ENCODE data around the gene DENND2A.

DENND2A gene

DNA sequence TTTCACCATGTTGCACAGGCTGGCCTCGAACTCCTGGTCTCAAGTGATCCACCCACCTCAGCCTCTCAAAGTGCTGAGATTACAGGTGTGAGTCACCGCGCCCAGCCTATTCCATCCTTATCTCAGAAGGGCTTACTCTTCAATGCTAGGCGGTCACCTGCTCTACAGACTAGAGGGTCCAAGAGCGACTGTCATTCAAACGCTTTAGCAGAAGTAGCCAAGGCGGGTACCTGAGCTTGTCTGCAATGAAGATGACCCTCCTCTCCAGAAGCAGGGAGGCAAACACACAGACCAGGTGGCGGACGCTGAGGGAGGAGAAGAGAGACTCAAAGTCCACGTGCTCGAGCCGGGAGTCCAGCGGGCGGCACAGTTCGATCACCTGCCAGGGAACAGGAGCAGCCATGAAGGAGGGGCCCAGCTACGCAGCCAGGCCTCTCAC lies 96.2 kb downstream of the DENND2A start:
- no peak for TF ChIP-seq TCF12 (IDR thresholded peaks at IDR 0.05; ENCODE audit: low read depth)

DNA sequence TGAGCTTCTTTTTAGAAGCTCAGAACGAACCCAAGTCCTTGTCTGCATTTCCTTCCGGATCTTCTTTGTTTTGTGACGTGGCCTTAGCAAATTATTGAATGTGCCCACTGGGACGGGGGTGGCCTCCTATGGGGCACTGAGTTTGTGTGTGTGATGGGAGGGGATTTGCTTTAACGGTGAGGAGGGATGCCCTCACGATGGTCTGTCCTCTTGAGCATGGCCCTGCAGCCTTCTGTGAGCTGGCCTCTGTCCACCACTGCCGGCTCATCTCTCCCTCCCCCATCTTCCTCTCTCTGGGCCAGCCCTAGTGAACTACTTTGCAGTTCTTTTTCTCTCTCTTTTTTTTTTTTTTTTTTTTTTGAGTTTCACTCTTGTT lies 98.4 kb downstream of the DENND2A start:
- TF ChIP-seq, protein P1, sequence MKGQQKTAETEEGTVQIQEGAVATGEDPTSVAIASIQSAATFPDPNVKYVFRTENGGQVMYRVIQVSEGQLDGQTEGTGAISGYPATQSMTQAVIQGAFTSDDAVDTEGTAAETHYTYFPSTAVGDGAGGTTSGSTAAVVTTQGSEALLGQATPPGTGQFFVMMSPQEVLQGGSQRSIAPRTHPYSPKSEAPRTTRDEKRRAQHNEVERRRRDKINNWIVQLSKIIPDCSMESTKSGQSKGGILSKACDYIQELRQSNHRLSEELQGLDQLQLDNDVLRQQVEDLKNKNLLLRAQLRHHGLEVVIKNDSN (IDR thresholded peaks at IDR 0.05), result no peak
- TF ChIP-seq TCF12 (IDR thresholded peaks at IDR 0.05; ENCODE audit: low read depth) (no peak), EP300 (IDR thresholded peaks at IDR 0.05; ENCODE audit: borderline replicate concordance) (no peak), TEAD4 (IDR thresholded peaks at IDR 0.05) (no peak), TAF1 (IDR thresholded peaks at IDR 0.05; ENCODE audit: low read depth) (no peak), NFIC (IDR thresholded peaks at IDR 0.05) (no peak), ZBTB7A (IDR thresholded peaks at IDR 0.05; ENCODE audit: low read depth) (no peak), RAD21 (IDR thresholded peaks at IDR 0.05; ENCODE audit: low read depth) (no peak), CREB1 (IDR thresholded peaks at IDR 0.05; ENCODE audit: low read depth) (no peak), CEBPB (IDR thresholded peaks at IDR 0.05) (no peak), YY1 (IDR thresholded peaks at IDR 0.05; ENCODE audit: low read depth) (no peak), EGR1 (IDR thresholded peaks at IDR 0.05) (no peak), FOXM1 (IDR thresholded peaks at IDR 0.05; ENCODE audit: borderline replicate concordance, low read depth) (no peak)
- TF ChIP-seq, protein P2, sequence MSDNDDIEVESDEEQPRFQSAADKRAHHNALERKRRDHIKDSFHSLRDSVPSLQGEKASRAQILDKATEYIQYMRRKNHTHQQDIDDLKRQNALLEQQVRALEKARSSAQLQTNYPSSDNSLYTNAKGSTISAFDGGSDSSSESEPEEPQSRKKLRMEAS (IDR thresholded peaks at IDR 0.05), result no peak
- TF ChIP-seq, protein P3, sequence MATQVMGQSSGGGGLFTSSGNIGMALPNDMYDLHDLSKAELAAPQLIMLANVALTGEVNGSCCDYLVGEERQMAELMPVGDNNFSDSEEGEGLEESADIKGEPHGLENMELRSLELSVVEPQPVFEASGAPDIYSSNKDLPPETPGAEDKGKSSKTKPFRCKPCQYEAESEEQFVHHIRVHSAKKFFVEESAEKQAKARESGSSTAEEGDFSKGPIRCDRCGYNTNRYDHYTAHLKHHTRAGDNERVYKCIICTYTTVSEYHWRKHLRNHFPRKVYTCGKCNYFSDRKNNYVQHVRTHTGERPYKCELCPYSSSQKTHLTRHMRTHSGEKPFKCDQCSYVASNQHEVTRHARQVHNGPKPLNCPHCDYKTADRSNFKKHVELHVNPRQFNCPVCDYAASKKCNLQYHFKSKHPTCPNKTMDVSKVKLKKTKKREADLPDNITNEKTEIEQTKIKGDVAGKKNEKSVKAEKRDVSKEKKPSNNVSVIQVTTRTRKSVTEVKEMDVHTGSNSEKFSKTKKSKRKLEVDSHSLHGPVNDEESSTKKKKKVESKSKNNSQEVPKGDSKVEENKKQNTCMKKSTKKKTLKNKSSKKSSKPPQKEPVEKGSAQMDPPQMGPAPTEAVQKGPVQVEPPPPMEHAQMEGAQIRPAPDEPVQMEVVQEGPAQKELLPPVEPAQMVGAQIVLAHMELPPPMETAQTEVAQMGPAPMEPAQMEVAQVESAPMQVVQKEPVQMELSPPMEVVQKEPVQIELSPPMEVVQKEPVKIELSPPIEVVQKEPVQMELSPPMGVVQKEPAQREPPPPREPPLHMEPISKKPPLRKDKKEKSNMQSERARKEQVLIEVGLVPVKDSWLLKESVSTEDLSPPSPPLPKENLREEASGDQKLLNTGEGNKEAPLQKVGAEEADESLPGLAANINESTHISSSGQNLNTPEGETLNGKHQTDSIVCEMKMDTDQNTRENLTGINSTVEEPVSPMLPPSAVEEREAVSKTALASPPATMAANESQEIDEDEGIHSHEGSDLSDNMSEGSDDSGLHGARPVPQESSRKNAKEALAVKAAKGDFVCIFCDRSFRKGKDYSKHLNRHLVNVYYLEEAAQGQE (IDR thresholded peaks at IDR 0.05; ENCODE audit: low read depth), result no peak

DNA sequence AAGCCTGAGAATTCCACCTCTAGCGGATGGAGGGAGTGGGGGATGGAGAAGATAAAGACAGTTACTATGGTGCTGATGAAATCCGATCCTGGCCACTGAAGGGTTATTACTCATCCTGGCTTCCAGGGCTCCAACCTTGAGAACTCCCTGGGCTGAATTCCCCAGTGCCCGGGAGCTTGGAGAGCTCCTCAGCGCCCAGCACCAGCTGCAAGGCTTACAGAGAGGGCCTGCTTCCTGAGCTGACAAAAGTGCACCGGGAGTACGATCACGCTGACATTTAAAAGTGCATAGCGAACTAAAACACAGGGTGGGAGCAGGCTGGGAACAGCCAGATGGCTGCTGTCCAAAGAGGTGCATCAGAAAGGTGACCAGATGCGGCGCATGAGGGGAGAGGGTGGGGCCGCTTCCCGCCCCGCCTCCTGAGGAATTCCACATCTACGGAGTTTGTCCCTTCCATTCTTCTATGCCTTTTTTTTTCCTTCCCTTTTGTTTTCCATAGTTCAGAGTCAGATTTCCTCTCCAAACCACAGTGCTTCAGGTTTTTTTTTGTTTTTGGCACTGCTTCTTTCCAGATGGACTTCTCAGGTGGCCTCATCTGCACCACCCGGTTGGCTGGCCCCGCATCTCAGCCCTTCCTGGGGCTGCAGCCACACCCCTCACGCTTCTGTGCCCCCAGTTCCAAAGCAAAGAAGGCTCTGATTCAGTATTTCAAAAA lies 98.9 kb downstream of the DENND2A start:
- TF ChIP-seq ZBTB7A (IDR thresholded peaks at IDR 0.05; ENCODE audit: low read depth) (0 out of 2 replicates have a peak, but pooled peaks have one; percentile 24), YY1 (IDR thresholded peaks at IDR 0.05; ENCODE audit: low read depth) (no peak), NFIC (IDR thresholded peaks at IDR 0.05) (peak; percentile 63), EP300 (IDR thresholded peaks at IDR 0.05; ENCODE audit: borderline replicate concordance) (peak; percentile 33; the same call in 1 of the 2 replicates), TAF1 (IDR thresholded peaks at IDR 0.05; ENCODE audit: low read depth) (no peak), TEAD4 (IDR thresholded peaks at IDR 0.05) (peak; percentile 35; the same call in 1 of the 2 replicates)
- TF ChIP-seq, protein P2 (IDR thresholded peaks at IDR 0.05), result peak; percentile 32; the same call in 1 of the 2 replicates
- TF ChIP-seq, protein P1 (IDR thresholded peaks at IDR 0.05), result no peak

DNA sequence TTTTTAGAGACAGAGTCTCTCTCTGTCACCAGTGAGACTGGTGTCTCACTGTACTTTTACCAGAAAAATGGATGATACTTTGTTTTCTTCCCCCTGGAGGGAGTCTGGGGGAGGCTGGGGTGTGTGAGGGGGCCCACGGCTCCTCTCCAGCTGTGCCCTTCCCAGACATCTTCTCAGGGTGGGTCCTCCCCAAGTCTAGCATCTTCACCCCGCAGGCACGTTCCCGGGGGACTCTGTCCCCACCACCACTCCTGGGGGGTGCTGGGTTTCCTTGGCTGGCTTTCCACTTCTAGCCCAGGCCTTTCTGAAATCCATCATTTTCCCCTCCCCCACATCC lies 99.5 kb downstream of the DENND2A start:
- TF ChIP-seq YY1 (IDR thresholded peaks at IDR 0.05; ENCODE audit: low read depth), result no peak

DNA sequence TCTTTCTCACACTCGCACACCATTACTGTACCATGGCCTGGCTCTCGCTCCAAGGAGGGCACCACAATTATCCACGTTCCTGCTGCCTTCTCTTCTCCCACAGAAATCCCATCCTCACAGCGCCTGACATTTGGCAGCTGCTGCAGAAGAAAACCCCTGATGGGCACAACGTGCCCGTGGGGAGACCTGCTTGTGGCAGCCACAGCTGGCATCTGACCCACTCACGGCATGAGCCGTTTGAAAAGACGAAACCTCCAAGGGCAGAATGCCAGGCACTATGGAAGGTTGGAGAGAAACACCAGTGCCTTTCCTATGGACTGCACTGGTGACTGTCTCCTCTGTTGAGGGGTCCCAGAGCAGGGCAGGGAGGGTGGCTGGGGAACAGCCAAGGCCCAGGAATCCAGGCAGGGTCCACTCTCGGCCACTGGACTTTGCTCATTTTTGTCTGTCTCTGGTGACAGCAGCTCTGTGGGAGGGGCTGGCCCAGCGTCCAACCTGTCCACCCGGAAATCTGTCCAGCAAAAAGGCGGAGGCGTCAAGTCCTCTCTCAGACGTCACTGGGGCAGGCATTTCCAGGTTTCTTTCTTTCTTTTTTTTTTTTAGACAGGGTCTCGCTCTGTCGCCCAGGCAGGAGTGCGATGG lies 100.4 kb downstream of the DENND2A start:
- TF ChIP-seq TAF1 (IDR thresholded peaks at IDR 0.05; ENCODE audit: low read depth) (no peak), NFIC (IDR thresholded peaks at IDR 0.05) (no peak), FOXM1 (IDR thresholded peaks at IDR 0.05; ENCODE audit: borderline replicate concordance, low read depth) (no peak)
- TF ChIP-seq, protein P2 (IDR thresholded peaks at IDR 0.05), result no peak

DNA sequence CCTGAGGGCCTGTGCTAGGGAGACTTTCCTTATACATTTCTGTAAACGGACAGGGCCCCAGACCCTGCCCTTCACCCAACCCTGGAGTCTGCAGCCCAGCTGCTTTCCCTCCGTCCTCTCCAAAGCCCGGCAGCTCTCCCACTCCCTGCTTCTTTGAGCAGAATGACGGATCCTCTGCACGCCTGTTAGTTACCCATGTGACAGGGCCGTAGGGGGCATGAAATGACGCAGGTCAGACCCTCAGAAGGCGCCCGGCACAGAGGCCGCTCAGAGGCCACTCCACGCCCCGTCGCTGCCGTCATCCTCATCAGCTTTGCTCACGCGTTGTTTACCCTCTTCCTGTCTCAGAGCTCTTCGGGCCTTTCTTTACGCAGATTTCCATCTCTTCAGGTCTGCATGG lies 101.2 kb downstream of the DENND2A start:
- TF ChIP-seq CREB1 (IDR thresholded peaks at IDR 0.05; ENCODE audit: low read depth) (no peak), EGR1 (IDR thresholded peaks at IDR 0.05) (no peak), NFIC (IDR thresholded peaks at IDR 0.05) (no peak), EP300 (IDR thresholded peaks at IDR 0.05; ENCODE audit: borderline replicate concordance) (no peak), YY1 (IDR thresholded peaks at IDR 0.05; ENCODE audit: low read depth) (no peak), FOXM1 (IDR thresholded peaks at IDR 0.05; ENCODE audit: borderline replicate concordance, low read depth) (no peak), TEAD4 (IDR thresholded peaks at IDR 0.05) (no peak)
- TF ChIP-seq, protein P3 (IDR thresholded peaks at IDR 0.05; ENCODE audit: low read depth), result no peak
- TF ChIP-seq, protein P1 (IDR thresholded peaks at IDR 0.05), result no peak
